DND-41 (cell line): ENCODE results near the gene NRDE2.

Experiments
- ATAC-seq: fragments of 200-7000 bp; cut with Tn5 transposase; 3 replicates; pipeline ENCODE4 v1.9.1; 2021; ENCODE audit warnings: low read depth; ENCODE audit not compliant: insufficient read depth
- DNase-seq: peaks from one replicate; pipeline ENCODE4 v3.0.0-alpha.2; 2020
- H2AFZ ChIP-seq: 2 replicates; pipeline ENCODE4 v1.6.0; 2012; ENCODE audit warnings: low read depth, low read length
- H3K27ac ChIP-seq: 2 replicates; pipeline ENCODE4 v1.5.1; 2012; ENCODE audit warnings: low read length, inconsistent platforms
- H3K27me3 ChIP-seq: fragments of 200-600 bp; sonication (generic); 2 replicates; pipeline ENCODE4 v1.6.0; 2012; ENCODE audit warnings: low read length, mild to moderate bottlenecking, inconsistent platforms; ENCODE audit not compliant: insufficient read depth, poor library complexity
- H3K36me3 ChIP-seq: 2 replicates; pipeline ENCODE4 v1.5.1; 2012; ENCODE audit warnings: low read length, inconsistent platforms; ENCODE audit not compliant: insufficient read depth
- H3K4me1 ChIP-seq: 2 replicates; pipeline ENCODE4 v1.5.1; 2012; ENCODE audit warnings: mild to moderate bottlenecking, low read length; ENCODE audit not compliant: insufficient read depth
- H3K4me2 ChIP-seq: 2 replicates; pipeline ENCODE4 v1.6.0; 2012; ENCODE audit warnings: mild to moderate bottlenecking, moderate library complexity, low read length, inconsistent platforms; ENCODE audit not compliant: insufficient read depth
- H3K4me3 ChIP-seq, 2 experiments: fragments of 200-600 bp in 1 of 2; shearing (Covaris generic) in 1 of 2; 2 replicates each; pipeline ENCODE4 v1.5.1; 2012 to 2016; ENCODE audit warnings: inconsistent platforms in 2 of 2, low read length in 2 of 2, mild to moderate bottlenecking in 2 of 2, low read depth in 1 of 2, moderate library complexity in 1 of 2
- H3K79me2 ChIP-seq: 2 replicates; pipeline ENCODE4 v1.6.0; 2012; ENCODE audit warnings: low read length, inconsistent platforms; ENCODE audit not compliant: insufficient read depth
- H3K9ac ChIP-seq: 2 replicates; pipeline ENCODE4 v1.6.0; 2012; ENCODE audit warnings: low read depth, mild to moderate bottlenecking, inconsistent platforms, low read length, moderate library complexity
- H3K9me3 ChIP-seq: 2 replicates; pipeline ENCODE4 v1.5.1; 2012; ENCODE audit warnings: low read length, moderate library complexity, mild to moderate bottlenecking, inconsistent platforms; ENCODE audit not compliant: insufficient read depth, severe bottlenecking
- H4K20me1 ChIP-seq: 2 replicates; pipeline ENCODE4 v1.6.0; 2012; ENCODE audit warnings: low read length; ENCODE audit not compliant: insufficient read depth
- EZH2 ChIP-seq: IDR thresholded peaks from 3 replicates; pipeline ENCODE4 v1.6.1; 2012; ENCODE audit warnings: borderline replicate concordance, low read depth, mild to moderate bottlenecking, moderate library complexity, low read length, inconsistent platforms; ENCODE audit not compliant: severe bottlenecking
- TF ChIP-seq, protein P1 (sequence below): IDR thresholded peaks from 2 replicates; pipeline ENCODE4 v1.5.1; 2012; ENCODE audit warnings: borderline replicate concordance, low read length, moderate library complexity, mild to moderate bottlenecking; ENCODE audit not compliant: poor library complexity, severe bottlenecking; ENCODE audit errors: extremely low read depth

The NRDE2 gene

DNA sequence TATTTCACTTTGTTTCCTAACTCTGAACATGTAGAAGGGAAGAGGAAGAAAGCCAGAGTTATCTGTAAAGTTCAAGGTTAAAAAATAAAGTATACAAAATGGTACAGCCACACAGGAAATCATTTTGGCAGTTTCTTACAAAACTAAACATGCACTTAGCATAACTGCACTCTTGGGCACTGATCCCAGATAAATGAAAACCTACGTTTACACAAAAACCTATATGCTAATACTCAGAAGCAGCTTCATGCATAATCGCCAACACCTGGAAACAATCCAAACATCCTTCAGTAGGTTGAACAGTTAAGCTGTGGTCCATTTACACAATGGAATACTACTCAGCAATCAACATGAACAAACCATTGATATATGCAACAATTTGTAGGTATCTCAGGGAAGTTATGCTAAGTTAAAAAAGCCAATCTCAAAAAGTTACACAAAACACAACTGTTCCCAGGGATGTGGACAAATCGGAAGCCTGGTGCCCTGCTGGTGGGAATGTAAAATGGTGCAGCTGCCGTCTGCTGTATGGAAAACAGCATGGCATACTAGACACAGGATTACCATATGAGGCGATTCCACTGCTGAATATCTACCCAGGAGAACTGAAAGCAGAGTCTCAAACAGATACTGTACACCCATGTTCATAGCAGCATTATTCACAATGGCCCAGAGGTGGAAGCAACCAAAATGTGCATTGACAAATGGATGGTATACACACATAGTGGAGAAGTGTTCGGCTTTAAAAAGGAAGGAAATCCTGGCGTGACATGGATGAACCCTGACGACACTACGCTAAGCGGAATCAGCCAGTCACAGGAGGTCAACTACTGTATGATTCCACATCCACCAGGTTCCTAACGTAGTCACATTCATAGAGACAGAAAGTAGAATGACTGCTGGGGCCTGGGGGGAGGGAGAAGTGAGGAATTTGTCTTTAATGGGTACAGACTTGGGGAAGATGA lies 37.7 kb downstream of the NRDE2 start:
- Histone ChIP-seq H3K36me3 (peaks cover 79% of the 10 kb centered on the region), H3K4me1 (no peaks in the 10 kb centered on the region), H3K9me3 (no peaks in the 10 kb centered on the region), H3K27me3 (no peaks in the 10 kb centered on the region), H3K9ac (no peak overlapping the region), H3K79me2 (no peaks in the 10 kb centered on the region), H3K4me3 (no peak overlapping the region), H4K20me1 (no peaks in the 10 kb centered on the region), H3K4me2 (no peak overlapping the region), H3K27ac (no peak overlapping the region), H2AFZ (no peak overlapping the region)
- ATAC-seq = no peak
- no peak for TF ChIP-seq EZH2
- TF ChIP-seq, protein P1, sequence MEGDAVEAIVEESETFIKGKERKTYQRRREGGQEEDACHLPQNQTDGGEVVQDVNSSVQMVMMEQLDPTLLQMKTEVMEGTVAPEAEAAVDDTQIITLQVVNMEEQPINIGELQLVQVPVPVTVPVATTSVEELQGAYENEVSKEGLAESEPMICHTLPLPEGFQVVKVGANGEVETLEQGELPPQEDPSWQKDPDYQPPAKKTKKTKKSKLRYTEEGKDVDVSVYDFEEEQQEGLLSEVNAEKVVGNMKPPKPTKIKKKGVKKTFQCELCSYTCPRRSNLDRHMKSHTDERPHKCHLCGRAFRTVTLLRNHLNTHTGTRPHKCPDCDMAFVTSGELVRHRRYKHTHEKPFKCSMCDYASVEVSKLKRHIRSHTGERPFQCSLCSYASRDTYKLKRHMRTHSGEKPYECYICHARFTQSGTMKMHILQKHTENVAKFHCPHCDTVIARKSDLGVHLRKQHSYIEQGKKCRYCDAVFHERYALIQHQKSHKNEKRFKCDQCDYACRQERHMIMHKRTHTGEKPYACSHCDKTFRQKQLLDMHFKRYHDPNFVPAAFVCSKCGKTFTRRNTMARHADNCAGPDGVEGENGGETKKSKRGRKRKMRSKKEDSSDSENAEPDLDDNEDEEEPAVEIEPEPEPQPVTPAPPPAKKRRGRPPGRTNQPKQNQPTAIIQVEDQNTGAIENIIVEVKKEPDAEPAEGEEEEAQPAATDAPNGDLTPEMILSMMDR = no peak
- no peak for DNase-seq

DNA sequence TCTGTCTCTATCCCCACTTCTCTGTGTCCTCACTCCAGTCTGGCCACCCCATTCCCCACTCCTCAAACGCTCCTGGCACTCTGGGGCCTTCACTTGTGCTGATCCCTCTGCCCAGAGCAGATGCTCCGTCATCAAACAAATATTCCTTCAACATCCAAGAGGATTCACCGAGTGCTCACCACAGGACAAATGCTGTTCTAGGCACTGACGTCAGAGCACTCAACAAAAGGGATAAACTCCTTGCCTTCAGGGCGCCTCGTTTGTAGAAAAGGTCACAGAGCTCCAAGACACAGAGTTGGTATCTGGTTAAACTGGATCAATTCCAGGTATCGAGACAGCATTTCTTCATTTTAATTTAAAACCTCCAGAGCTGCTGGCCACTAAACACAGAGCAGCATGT lies 40.0 kb downstream of the NRDE2 start:
- H3K27ac ChIP-seq = no peak overlapping the region
- no peak for DNase-seq
- H3K9me3 ChIP-seq = no peaks in the 10 kb centered on the region
- H3K4me1 ChIP-seq = no peaks in the 10 kb centered on the region
- TF ChIP-seq, protein P1 = no peak
- no peak for TF ChIP-seq EZH2
- no peak overlapping the region for H3K4me2 ChIP-seq
- H3K79me2 ChIP-seq = no peaks in the 10 kb centered on the region
- H2AFZ ChIP-seq = no peak overlapping the region
- no peak for ATAC-seq
- H4K20me1 ChIP-seq = no peaks in the 10 kb centered on the region
- no peak overlapping the region for H3K4me3 ChIP-seq
- H3K9ac ChIP-seq = no peak overlapping the region
- H3K36me3 ChIP-seq = peaks cover 87% of the 10 kb centered on the region
- no peaks in the 10 kb centered on the region for H3K27me3 ChIP-seq

DNA sequence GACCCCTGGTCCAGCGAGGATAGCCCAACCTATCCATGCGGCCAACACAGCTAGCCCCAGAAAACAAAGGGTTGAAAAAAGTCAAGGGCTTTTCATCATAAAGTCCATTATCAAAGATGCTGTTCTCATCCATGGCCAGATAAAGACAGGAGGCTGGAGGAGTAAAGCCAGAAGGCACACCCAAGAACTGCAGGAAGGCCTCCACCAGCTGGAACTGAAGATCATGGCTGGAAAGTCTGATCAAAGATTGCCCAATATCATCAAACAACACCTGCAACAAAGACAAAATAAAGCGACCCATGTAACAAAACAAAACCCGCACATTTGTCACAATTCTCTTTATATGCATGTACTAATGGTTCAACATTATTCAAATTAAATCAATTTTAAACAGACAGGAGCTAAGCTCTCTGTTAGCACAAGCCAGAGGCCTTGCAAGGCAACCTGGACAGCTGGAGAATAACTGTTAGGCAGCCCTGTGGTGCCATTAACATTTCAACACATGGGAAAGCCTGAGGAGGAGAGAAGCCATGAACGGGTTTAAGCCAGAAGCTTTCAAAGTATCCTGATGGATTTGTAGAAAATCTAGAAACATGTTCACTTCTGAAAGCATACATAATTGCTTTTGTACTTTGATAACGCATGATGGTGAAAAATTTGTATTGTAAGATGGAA lies 41.3 kb downstream of the NRDE2 start:
- H2AFZ ChIP-seq = no peak overlapping the region
- no peak overlapping the region for H3K9ac ChIP-seq
- no peak overlapping the region for H3K4me2 ChIP-seq
- H3K36me3 ChIP-seq = peaks cover 87% of the 10 kb centered on the region
- no peak overlapping the region for H3K27ac ChIP-seq
- DNase-seq (no peak), ATAC-seq (no peak)
- no peaks in the 10 kb centered on the region for H3K4me1 ChIP-seq
- no peaks in the 10 kb centered on the region for H3K79me2 ChIP-seq
- H3K27me3 ChIP-seq = no peaks in the 10 kb centered on the region
- no peak overlapping the region for H3K4me3 ChIP-seq
- no peaks in the 10 kb centered on the region for H4K20me1 ChIP-seq
- TF ChIP-seq EZH2 = no peak
- TF ChIP-seq, protein P1 = no peak
- no peaks in the 10 kb centered on the region for H3K9me3 ChIP-seq
